ENCODE results near the gene CHI3L1. TPM values are rescaled to one million over a fixed set of nuclear protein-coding genes. Genes with fewer than 3 reads are reported as not detected.
A peak's percentile ranks its signal among the peaks of the same experiment; 100 is the strongest.

The CHI3L1 gene
- total RNA-seq, 1 experiment from 2014 or later, result 1.3 TPM

DNA sequence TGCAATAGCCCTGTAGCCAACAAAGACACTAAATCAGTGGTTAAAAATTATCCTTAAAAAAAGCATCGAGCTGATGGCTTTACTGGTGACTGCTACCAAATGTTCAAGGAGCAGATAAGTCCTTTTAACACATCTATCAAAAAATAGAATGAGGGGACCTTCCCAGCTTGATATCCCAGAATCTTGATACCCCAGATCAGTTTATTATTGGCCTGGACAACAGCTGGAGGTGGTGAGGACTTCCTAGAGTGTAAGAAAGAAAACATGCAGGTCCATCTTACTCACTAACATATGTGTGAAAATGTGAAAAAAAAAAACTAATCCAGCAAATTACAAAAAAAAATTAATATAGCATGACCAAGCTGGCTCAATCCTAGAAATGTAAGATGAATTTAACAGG is 21.7 kb upstream of the CHI3L1 start:
- DNase-seq (ENCODE audit: low spot score), result no peak
- in situ Hi-C loops (cut with HindIII; ENCODE audit: low sequenced_read_pairs), result no loop called here

DNA sequence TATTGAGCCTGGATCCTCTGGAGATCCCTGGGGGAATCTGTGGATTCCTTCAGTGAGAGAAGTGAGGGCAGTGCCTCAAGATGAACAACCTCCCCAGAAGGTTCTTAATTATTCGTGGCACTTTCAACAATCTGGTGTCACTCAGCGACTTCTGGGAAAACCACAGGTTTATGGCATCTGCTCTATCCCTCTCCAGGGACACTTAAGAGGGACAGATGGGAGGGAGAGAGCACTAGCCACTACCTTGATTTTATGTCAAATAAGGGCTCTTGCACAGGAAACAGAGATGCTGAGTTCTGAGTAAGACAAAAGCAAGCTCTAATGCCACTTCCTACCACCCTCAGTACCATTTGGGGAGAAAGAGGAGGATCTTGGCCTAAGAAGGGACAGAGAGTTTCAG is 21.2 kb upstream of the CHI3L1 start:
- in situ Hi-C loops (cut with HindIII; ENCODE audit: low sequenced_read_pairs), result no loop called here

DNA sequence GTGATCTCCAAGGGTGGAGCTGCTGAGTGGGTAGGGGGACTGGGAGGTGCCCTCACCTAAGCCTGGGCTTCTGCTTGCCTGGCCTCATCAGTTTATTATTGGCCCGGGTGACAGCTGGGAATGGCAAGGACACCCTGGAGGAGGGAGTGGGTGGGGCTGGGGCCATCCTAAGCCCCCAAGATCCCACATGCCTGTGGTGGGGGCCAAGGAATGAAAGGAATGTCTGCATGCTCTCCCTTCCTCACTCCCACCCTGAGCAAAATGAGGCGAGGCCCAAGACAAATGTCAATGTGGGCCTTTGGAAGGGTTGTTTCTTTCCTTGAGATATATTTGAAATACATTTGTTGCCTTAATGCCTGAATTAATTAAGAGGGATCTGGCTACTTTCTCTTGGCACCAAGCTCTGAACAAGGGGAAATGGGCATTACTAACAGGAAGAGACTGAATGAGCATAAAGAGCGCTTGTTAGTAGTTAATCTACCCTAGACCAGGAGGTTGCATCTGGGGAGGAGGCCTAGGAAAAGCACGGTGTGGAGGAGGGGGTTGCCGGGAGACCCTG is 19.7 kb upstream of the CHI3L1 start:
- in situ Hi-C loops (cut with HindIII; ENCODE audit: low sequenced_read_pairs), result no loop called here
- DNase-seq (ENCODE audit: low spot score), result no peak

More for the DNA sequence above, 21.2 kb upstream of the CHI3L1 start:
- peak; percentile 58 for DNase-seq (ENCODE audit: low spot score)

DNA sequence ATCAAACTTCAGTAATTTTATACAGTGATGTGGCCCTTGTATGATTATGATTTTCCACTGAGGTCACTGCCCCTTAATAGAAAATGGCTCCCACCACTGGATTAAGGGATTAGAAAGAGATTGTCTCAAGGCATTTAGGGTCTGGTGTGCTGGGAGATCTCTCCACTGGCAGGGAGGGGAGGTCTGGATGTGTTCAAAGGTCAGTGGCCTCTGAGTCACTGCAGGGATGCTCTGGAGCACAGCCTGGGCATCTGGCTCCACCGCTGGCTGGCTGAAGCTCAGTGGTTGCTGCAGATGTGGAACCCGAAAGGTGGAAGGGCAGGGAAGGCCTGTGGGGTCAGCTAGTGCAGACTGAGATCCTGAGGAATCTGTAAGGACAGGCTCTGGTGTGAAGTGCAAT is 18.3 kb upstream of the CHI3L1 start:
- in situ Hi-C loops (cut with HindIII; ENCODE audit: low sequenced_read_pairs), result no loop called here
- no peak for DNase-seq (ENCODE audit: low spot score)

DNA sequence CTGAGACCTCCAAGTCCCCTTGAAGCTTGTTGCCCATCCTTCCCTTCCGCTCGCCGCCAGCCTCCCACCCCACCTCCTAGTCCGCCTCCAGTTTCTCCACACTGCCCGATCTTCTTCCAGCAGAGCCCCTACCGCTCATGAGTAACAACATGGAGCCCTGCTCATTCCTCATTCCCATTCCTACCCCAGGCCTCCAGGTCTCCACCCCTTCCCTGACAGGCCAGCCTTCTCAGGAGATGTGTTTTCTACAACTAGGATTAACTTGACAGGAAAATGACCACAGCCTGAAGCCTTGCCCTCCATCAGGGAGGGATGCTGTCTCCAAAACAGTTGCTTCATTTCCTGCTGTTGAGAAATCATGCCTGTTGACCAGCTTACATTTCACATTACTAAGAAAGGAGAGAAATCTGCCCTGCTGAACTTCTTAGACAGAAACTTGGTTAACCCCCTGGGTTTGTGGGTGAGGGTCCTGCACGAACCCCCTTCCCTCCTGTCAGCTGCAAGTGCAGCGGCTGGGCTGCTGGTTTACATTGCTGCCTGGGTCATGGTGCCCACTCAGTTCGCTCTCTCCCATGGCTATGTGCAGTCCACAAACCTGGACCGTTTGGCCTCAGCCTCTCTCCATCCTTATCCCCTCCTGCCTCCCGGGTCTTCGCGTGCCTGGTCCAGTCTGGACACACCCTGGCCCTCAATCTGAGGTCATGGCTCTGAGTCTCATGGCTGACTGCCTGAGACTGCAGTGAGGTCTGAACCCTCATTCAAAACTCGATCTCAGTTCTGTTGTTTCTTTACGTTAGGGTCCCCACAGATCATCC is 16.1 kb upstream of the CHI3L1 start:
- in situ Hi-C loops (cut with HindIII; ENCODE audit: low sequenced_read_pairs), result no loop called here
- no peak for DNase-seq (ENCODE audit: low spot score)

DNA sequence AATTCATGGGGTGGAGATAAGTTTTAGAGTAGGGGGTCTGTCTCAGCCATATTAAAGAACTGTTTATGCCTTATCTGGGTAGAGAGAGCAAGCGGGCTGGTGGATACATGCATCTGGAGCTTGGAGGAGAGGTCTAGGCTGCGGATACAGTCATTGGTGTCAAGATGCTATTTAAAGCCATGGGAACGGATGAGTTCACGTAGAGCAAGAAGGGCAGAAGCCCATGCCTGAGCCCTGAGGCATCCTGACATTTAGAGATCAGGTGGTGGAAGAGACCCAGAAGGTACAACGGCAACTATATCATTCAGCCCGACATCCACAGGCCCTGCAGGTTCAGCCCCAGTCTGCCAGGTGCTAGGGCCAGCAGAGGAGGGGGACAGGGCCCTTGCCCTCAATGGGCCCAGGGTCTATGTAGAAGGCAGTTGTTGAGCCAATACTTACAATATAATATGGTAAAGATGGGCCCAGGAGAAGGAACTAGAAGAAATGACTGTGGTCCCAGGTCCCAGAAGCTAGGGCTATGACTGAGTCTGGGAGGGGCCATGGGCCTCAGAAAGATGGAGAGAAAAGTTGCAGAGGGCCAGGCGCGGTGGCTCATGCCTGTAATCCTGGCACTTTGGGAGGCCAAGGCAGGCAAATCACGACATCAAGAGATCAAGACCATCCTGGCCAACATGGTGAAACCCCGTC is 15.2 kb upstream of the CHI3L1 start:
- no peak for DNase-seq (ENCODE audit: low spot score)
- in situ Hi-C loops (cut with HindIII; ENCODE audit: low sequenced_read_pairs), result no loop called here

DNA sequence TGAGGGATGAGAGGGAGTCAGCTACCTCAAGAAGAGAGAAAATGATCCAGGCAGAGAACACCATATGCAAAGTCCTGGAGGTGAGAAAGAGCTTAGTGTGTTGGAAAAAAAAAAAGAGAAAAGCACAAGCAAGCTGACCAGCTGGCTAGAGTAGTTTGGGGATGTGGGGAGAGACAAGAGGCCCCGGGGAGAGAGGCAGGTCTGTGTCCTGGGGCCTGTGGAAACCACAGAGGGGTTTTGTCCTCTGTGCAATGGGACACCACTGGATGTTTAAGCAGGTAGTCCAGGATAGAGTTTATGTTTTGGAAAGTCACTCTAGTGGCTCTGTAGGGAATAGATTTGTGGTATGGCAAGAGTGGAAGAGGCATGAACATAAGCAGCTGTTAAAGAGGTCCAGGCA is 14.4 kb upstream of the CHI3L1 start:
- DNase-seq (ENCODE audit: low spot score), result no peak
- in situ Hi-C loops (cut with HindIII; ENCODE audit: low sequenced_read_pairs), result no loop called here

DNA sequence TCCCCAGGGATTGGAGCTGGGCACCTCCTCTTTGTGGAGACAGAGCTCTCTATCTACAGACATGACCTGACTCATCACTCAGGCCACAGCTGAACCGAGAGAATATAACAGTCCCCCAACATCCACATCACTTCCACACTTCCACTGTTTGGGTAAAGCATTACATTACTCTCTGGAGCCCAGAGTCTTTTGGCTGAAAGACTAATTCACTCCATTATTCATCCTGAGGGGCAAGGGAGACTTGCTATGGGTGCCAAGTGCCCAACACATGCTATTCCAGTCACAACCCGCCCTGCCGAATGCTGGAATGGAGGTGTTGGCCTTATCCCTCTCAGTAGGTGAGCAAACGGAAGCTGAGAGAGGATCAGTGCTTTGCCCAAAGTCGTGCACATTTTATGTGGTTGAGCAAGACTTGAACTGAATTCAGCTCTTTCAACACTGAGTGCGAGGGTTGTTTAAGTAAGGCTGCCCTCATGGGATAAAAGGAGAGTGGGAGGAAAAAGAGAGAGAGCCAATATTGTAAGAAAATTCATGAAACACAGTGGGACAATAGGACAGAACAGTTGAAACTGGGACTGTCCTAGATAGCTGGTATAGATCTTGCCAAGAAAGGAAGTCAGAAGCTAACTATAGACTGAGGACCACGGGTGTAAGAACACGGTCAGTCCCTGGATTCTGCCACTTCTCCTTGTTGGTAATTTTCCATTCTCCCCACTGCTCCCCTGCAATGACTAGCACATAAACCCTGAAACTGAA is 13.5 kb upstream of the CHI3L1 start:
- peak; percentile 88 for DNase-seq (ENCODE audit: low spot score)
- in situ Hi-C loops (cut with HindIII; ENCODE audit: low sequenced_read_pairs), result no loop called here

DNA sequence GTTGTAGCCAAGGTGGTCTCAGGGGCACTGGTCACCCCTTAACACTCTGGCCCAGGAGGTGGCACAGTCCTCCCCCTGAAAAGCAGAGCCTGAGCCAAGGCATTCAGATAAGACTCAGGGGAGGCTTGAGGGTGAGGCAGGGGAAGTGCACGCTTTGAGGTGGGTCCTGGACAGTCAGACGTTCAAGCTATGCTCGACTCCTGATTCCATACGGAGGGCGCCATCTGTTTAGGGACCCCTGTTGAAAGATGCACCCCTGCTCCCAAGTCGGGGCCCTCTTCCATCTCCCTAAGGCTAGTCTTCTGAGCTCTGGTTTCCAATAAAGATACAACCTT is 12.9 kb upstream of the CHI3L1 start:
- DNase-seq (ENCODE audit: low spot score), result no peak
- in situ Hi-C loops (cut with HindIII; ENCODE audit: low sequenced_read_pairs), result no loop called here

DNA sequence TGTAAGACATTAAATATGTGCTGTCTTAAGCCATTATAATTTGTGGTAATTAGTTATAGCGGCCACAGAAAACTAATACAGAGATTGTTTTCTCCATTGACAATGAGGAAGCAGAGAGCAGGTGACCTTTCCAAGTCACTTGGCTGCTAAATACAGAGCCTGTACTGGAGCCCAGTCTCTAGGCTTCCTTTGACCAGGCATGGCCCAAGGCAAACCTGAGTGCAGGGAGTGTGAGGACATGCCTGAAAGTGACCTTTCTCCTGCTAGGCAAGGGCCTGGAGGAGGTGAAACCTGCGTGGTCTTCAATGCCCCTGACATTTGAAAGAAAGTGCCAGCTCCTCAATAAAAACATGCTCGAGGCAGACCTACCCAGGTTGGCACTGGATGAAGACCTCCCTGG is 12.5 kb upstream of the CHI3L1 start:
- in situ Hi-C loops (cut with HindIII; ENCODE audit: low sequenced_read_pairs), result no loop called here

DNA sequence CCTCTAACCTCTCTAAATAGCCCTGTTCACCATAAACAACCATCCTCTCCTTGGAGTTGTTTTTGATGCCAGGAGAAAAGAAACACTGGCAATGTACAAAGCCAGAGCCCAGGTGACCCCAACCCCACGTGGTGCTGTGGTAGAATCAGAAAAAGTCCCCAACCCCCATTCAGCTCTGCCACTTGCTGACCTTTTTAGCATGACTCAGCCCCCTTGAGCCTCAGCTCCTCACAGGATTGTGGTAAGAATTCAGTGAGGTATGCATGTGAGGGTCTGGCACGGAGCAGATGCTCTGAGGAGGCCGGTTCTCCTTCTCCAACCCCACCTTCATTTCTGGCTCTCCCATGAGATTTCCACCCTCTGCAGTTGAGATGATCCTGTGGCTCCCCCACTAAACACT is 11.1 kb upstream of the CHI3L1 start:
- in situ Hi-C loops (cut with HindIII; ENCODE audit: low sequenced_read_pairs), result no loop called here
- DNase-seq (ENCODE audit: low spot score), result no peak

More for the DNA sequence above, 12.5 kb upstream of the CHI3L1 start:
- DNase-seq (ENCODE audit: low spot score), result no peak

DNA sequence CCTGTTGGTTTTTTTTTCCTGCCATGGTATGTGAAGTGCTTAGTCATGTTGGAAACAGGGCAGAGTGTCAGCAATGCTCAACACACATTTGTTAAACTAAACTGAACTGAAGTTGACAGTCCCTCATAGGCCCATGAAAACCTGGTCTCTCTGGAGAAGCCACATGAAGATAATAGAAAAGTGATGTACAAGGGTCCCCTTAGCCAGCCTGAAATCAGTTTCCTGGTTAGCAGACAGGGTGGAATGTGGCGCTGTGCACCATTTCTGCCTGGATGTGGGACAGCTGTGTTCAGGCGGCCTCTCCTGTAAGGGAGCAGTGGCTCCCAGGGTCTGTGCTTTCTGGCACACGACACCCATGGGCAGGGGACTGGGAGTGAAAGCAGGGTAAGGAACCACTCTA is 9.9 kb upstream of the CHI3L1 start:
- in situ Hi-C loops (cut with HindIII; ENCODE audit: low sequenced_read_pairs), result no loop called here
- DNase-seq (ENCODE audit: low spot score), result no peak

DNA sequence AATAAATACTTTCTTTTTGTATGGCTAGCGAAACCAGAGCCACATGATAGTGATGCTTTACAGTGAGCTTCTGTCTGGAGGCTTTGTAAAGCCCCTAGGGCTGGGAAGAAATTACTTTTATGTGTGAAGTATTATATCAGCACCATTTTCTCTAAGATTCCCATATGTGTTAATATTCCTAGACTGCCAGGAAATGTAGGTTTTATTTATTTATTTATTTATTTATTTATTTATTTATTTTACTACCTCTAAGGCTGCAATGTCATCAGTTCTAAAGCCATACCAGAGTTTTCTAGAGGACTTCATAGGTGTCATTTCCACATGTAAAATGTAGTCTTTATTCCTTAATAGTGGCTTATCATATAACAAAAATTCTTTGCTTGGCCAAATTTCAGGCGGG is 4.4 kb upstream of the CHI3L1 start:
- no peak for DNase-seq (ENCODE audit: low spot score)
- in situ Hi-C loops (cut with HindIII; ENCODE audit: low sequenced_read_pairs), result no loop called here

DNA sequence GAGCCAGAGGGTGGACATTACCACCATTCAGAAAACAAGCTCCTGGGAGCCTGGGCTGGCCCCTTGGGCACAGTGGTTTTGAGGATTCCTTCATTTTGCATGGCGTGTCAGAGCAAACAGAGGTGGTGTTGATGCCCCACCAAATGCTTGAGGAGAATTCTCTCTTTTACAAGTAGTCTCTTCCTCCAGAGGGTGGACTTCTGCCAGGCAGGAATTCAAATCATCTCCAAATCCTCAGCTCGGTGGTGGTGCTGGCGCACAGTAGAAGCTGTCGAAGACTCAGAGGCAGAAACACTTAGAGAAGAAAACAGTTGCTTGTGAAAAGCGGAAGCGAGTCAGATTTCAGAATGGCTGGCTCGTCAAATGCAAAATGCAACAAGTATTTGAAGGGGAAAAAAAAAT is 3.4 kb upstream of the CHI3L1 start:
- peak; percentile 33 for DNase-seq (ENCODE audit: low spot score)
- in situ Hi-C loops (cut with HindIII; ENCODE audit: low sequenced_read_pairs), result no loop called here

DNA sequence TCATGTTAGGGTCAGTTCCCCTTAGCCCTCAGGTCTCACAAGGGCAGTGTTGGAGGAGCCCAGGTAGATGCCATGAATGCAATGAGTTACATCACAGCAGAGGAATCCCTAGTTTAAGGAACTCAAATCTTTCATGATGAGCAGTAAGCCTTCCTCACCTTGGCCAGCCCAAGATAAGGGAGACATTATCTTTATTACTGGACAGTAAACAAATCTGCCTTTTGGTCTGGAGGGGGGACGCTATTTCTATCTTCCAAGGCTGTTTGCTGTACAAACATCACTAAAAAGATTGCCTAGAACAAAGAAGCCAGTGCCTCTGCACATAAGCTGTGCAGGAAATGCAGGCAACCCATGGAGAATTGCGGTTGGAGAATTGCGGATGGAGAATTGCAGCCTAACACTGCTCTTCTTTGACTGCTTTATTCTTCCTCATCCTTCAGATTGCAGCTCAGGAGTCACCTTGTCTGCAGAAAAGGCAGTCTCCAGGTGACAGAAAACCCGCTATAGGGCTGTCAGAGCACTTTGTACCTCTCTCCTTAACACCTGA is 2.3 kb upstream of the CHI3L1 start:
- DNase-seq (ENCODE audit: low spot score), result no peak
- in situ Hi-C loops (cut with HindIII; ENCODE audit: low sequenced_read_pairs), result no loop called here

DNA sequence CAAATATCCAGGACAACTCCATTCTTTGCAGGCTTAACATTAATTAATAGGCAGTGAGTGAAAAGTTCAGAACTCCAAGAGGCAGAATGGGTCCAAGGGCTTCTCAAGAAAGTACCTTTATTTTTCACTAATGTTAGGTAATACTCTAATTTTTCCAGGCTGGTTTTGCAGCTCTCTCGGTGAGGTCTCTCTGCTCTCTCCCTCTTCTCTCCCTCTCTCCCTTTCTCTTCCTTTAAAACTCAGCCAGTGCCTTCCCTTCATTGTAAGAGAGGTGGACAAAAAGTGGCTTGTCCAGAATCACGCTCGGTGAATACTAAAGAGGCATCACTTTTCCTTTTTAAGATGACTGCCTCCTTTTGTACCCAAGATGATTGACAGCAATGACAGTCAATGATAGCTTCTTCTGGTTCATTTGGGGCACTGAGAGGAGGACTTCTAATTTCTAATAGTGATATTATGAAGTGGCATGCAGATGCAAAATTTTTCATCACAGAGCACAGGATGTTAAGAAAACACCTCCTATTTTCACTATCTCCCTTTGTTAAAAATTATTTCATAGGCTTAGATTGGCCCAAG is 1.3 kb upstream of the CHI3L1 start:
- in situ Hi-C loops (cut with HindIII; ENCODE audit: low sequenced_read_pairs), result no loop called here
- DNase-seq (ENCODE audit: low spot score), result no peak

DNA sequence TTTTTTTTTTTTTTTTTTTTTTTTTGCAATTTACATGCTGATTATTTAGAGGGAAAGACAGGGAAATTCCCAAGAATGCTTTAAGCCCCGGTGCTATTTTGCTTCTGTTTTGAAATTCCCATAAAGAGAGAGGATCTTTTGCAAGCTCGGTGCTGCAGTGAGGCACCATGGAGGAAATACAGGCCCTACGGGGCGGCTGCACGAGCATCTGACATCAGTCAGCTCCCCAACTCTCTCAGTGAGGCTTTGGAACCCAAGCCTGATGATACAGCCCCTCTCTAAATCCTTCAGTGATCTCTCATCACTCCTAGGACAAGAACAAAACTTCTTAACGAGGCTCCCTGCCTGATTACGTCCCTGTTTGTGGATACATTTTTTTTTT is 791 bp upstream of the CHI3L1 start:
- DNase-seq (ENCODE audit: low spot score), result no peak
- in situ Hi-C loops (cut with HindIII; ENCODE audit: low sequenced_read_pairs), result no loop called here

DNA sequence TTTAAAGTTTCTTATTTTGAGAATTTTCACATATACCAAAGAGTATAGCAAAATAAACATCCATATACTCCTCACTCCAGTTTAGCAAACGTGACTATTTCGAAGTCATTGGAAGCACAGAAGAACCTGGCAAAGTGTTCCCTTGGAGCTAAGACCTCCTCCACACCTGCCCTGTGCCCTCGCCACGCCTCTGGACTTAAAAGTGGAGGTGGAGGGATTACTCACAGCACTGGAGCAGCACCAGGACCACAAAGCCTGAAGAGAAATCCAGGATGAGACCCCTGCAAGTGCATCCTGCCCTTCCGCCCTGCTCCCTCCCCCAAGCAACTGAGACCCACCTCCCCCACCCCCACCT is 436 bp downstream of the CHI3L1 start:
- in situ Hi-C loops (cut with HindIII; ENCODE audit: low sequenced_read_pairs), result no loop called here
- no peak for DNase-seq (ENCODE audit: low spot score)

DNA sequence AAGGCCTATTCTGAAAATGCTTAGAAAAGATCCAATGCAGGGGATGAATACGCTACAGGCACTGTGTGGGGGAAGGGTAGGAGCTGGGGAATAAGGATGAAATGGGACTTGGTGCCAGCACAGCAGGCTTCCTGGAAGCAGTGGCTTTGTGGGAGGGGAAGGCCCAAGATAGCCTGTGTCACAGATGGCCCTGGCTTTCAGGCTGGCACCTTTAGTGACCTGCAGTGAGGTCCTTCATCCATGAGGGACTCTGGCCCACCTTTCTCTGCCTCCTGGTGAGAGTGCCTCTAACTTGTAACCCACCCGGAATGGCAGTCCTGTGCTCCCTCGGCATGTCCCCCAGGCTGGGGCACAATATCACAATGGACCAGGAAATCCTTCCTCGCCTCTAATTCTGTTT is 919 bp downstream of the CHI3L1 start:
- DNase-seq (ENCODE audit: low spot score), result peak; percentile 95
- in situ Hi-C loops (cut with HindIII; ENCODE audit: low sequenced_read_pairs), result no loop called here

DNA sequence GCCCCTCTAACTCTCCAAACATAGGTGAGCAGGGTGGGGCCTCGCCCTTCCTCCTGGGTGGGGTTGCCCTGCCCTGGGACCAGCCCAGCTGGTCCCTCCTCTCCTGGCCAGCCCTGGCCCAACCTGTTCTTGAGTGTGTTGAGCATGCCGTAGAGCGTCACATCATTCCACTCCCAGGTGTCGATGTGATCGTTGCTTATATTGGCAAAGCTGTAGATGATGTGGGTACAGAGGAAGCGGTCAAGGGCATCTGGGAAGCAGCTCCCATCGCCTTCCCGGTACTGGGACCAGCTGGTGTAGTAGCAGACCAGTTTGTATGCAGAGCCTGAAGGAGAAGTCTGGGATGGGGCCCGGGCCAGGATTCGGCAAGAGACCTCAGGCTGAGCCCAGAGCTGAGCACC is 1.4 kb downstream of the CHI3L1 start:
- no peak for DNase-seq (ENCODE audit: low spot score)

More for the DNA sequence above, 1.4 kb downstream of the CHI3L1 start:
- in situ Hi-C loops (cut with HindIII; ENCODE audit: low sequenced_read_pairs), result no loop called here
